Large intestine (tissue), 12 donors: ENCODE results near the gene KIAA0513. TPM values are rescaled to one million over a fixed set of nuclear protein-coding genes. Genes with fewer than 3 reads are reported as not detected.

Experiments used
- DNase-seq, 2 donors: peaks; one replicate each; pipeline versions ENCODE4 v3.0.0 to v3.0.0-alpha.2; 2013
- H3K27ac ChIP-seq: one replicate; pipeline ENCODE4 v1.5.1; 2013; ENCODE audit warnings: low read length
- H3K27me3 ChIP-seq: 2 replicates; pipeline ENCODE4 v1.6.1; 2013; ENCODE audit warnings: low read length; ENCODE audit not compliant: control insufficient read depth, insufficient read depth
- H3K36me3 ChIP-seq: 2 replicates; pipeline ENCODE4 v1.6.1; 2013; ENCODE audit warnings: low read length; ENCODE audit not compliant: control insufficient read depth, insufficient read depth
- H3K4me1 ChIP-seq: one replicate; pipeline ENCODE4 v1.6.1; 2013; ENCODE audit warnings: low read length; ENCODE audit not compliant: control insufficient read depth, insufficient read depth
- H3K4me3 ChIP-seq: one replicate; pipeline ENCODE4 v1.5.1; 2013; ENCODE audit warnings: low read length
- H3K9me3 ChIP-seq: one replicate; pipeline ENCODE4 v1.6.1; 2013; ENCODE audit warnings: mild to moderate bottlenecking, low read depth, low read length, moderate library complexity; ENCODE audit not compliant: control insufficient read depth
- WGBS: methylation state at CpG from one replicate; pipeline ENCODE4 v1.1.5; 2013; ENCODE audit warnings: low lambda C conversion rate; ENCODE audit not compliant: insufficient coverage; 5-methylcytosine and 5-hydroxymethylcytosine counted together
- long read RNA-seq, 11 donors: transcript quantifications; one replicate each; lab custom pipeline, GENCODE V29; 2026
- polyA plus RNA-seq: library from polyadenylated mRNA; unstranded; fragments of 120-200 nt; gene quantifications from one replicate; pipeline ENCODE4 v1.2.1, GENCODE V29; 2013

KIAA0513 gene, protein sequence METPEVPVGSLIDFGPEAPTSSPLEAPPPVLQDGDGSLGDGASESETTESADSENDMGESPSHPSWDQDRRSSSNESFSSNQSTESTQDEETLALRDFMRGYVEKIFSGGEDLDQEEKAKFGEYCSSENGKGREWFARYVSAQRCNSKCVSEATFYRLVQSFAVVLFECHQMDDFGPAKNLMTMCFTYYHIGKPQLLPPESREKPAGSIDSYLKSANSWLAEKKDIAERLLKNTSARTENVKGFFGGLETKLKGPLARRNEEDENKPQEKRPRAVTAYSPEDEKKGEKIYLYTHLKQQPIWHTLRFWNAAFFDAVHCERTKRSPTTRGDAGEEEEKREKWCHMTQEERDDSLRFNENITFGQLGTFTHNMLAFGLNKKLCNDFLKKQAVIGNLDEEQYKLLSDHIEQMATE
- polyA plus RNA-seq, result 4.7 TPM
- long read RNA-seq, donor 1, full-length matches to known transcripts, result 1 of 1 reads
- long read RNA-seq, donor 1, partial matches to known transcripts, result 0 of 1 reads
- long read RNA-seq, donor 1, other reads (novel, unspliced or antisense), result 0 of 1 reads
- long read RNA-seq, donor 2, result 0 reads
- long read RNA-seq, donor 3, result 0 reads
- long read RNA-seq, donor 4, result 0 reads
- long read RNA-seq, donor 5, full-length matches to known transcripts, result 1 of 1 reads
- long read RNA-seq, donor 5, partial matches to known transcripts, result 0 of 1 reads
- long read RNA-seq, donor 5, other reads (novel, unspliced or antisense), result 0 of 1 reads
- long read RNA-seq, donor 6, partial matches to known transcripts, result 0 of 1 reads
- long read RNA-seq, donor 6, other reads (novel, unspliced or antisense), result 0 of 1 reads
- long read RNA-seq, donor 7, partial matches to known transcripts, result 0 of 1 reads
- long read RNA-seq, donor 7, other reads (novel, unspliced or antisense), result 0 of 1 reads
- long read RNA-seq, donor 8, result 0 reads
- long read RNA-seq, donor 9, full-length matches to known transcripts, result 1 of 1 reads
- long read RNA-seq, donor 9, partial matches to known transcripts, result 0 of 1 reads
- long read RNA-seq, donor 9, other reads (novel, unspliced or antisense), result 0 of 1 reads
- long read RNA-seq, donor 10, result 0 reads
- long read RNA-seq, donor 11, full-length matches to known transcripts, result 1 of 1 reads
- long read RNA-seq, donor 11, partial matches to known transcripts, result 0 of 1 reads
- long read RNA-seq, donor 11, other reads (novel, unspliced or antisense), result 0 of 1 reads

- H3K4me1 ChIP-seq, result peaks cover 18% of the 10 kb centered on the region
- WGBS, result no CpG with 5 or more reads among the region's 59 CpGs
Observed at GRCh38 chr16:85027349-85027957, at the start of gene KIAA0513. Gene KIAA0513, plus strand, starts transcription at chr16:85027795. Its CDS starts 39,277 bp downstream, at chr16:85067072.

GRCh38 chr16:84979516-84979915, 48.1 kb upstream of the KIAA0513 start:
- DNase-seq, result no peak
- Histone ChIP-seq H3K27me3 (no peaks in the 10 kb centered on the region), H3K36me3 (peaks cover 69% of the 10 kb centered on the region), H3K4me1 (peaks cover 5% of the 10 kb centered on the region), H3K27ac (no peak overlapping the region), H3K4me3 (no peak overlapping the region), H3K9me3 (no peaks in the 10 kb centered on the region)
- 100% methylated on average over 1 of the region's 4 CpGs for WGBS

More at GRCh38 chr16:85027349-85027957, at the start of gene KIAA0513:
- Histone ChIP-seq H3K27me3 (peaks cover 13% of the 10 kb centered on the region), H3K27ac (peak within 1 kb of the TSS; percentile 76), H3K4me3 (peak within 1 kb of the TSS; percentile 96), H3K36me3 (no peaks in the 10 kb centered on the region), H3K9me3 (no peaks in the 10 kb centered on the region)
- DNase-seq, result peak; percentile 95 to 96

DNA sequence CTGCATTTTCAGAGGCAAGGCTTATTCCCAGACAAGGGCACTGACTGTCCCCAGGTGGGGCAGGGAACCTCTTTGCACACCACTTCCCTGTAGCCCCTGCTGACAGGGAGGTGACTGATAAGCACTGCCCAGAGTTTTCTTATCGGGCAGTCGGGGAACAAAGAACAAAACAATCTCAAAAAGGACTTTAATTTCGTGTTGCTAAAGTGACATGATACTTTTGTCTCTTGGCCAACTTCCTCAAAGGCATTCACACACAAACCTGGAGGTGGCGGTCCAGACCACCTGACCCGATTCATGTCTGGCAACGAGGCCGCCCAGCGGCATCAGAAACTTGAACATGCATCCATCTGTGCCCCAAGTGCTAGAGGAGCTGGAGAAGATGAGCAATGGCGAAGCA, 45.2 kb upstream of the KIAA0513 start:
- Histone ChIP-seq H3K36me3 (peaks cover 66% of the 10 kb centered on the region), H3K27ac (peak overlapping the region; percentile 18), H3K4me3 (no peak overlapping the region), H3K4me1 (peaks cover 5% of the 10 kb centered on the region), H3K27me3 (no peaks in the 10 kb centered on the region), H3K9me3 (no peaks in the 10 kb centered on the region)
- WGBS, result no CpG with 5 or more reads among the region's 9 CpGs
- DNase-seq, result peak; percentile 62 to 83

- H3K4me1 ChIP-seq, result peaks cover 5% of the 10 kb centered on the region
- no peaks in the 10 kb centered on the region for H3K27me3 ChIP-seq
- H3K4me3 ChIP-seq, result no peak overlapping the region
- H3K9me3 ChIP-seq, result no peaks in the 10 kb centered on the region
- WGBS, result no CpG with 5 or more reads among the region's 15 CpGs
- no peak for DNase-seq
- H3K36me3 ChIP-seq, result peaks cover 73% of the 10 kb centered on the region
- no peak overlapping the region for H3K27ac ChIP-seq
Observed at GRCh38 chr16:84985079-84986065, 42.2 kb upstream of the KIAA0513 start.

- no peaks in the 10 kb centered on the region for H3K9me3 ChIP-seq
- H3K4me1 ChIP-seq, result peaks cover 5% of the 10 kb centered on the region
- H3K27me3 ChIP-seq, result no peaks in the 10 kb centered on the region
- no peak overlapping the region for H3K4me3 ChIP-seq
- H3K36me3 ChIP-seq, result peaks cover 74% of the 10 kb centered on the region
- no peak for DNase-seq
- H3K27ac ChIP-seq, result no peak overlapping the region
- 100% methylated on average over 2 of the region's 22 CpGs for WGBS
Observed at GRCh38 chr16:84986102-84986501, 41.5 kb upstream of the KIAA0513 start.

DNA sequence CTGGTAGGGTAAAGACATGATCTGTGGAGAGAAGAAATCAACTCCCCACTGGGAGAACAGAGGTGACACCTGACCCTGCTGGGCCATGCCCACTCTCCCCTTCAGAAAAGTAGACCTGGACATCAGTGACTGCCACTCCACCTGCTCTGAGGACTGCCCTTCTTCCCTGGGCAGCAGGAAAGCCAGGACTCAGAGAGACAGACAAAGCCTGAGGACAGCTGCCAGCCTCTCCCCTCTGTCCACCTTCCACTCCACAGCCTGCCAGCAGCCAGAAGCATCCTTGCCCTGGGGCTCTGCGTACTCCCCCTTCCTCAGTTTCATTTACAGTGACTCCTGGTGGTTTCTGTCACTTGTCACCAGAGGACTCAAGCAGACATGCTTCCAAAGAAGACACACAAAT, 40.7 kb upstream of the KIAA0513 start:
- peaks cover 69% of the 10 kb centered on the region for H3K36me3 ChIP-seq
- peaks cover 5% of the 10 kb centered on the region for H3K4me1 ChIP-seq
- H3K27me3 ChIP-seq, result no peaks in the 10 kb centered on the region
- no CpG with 5 or more reads among the region's 1 CpG for WGBS
- no peak overlapping the region for H3K4me3 ChIP-seq
- no peak for DNase-seq
- no peaks in the 10 kb centered on the region for H3K9me3 ChIP-seq
- H3K27ac ChIP-seq, result no peak overlapping the region

- no peak overlapping the region for H3K4me3 ChIP-seq
- no CpG with 5 or more reads among the region's 16 CpGs for WGBS
- H3K9me3 ChIP-seq, result no peaks in the 10 kb centered on the region
- DNase-seq, result no peak
- H3K4me1 ChIP-seq, result peaks cover 11% of the 10 kb centered on the region
- no peak overlapping the region for H3K27ac ChIP-seq
- no peaks in the 10 kb centered on the region for H3K27me3 ChIP-seq
- peaks cover 66% of the 10 kb centered on the region for H3K36me3 ChIP-seq
Observed at GRCh38 chr16:84988328-84989080, 39.1 kb upstream of the KIAA0513 start.

DNA sequence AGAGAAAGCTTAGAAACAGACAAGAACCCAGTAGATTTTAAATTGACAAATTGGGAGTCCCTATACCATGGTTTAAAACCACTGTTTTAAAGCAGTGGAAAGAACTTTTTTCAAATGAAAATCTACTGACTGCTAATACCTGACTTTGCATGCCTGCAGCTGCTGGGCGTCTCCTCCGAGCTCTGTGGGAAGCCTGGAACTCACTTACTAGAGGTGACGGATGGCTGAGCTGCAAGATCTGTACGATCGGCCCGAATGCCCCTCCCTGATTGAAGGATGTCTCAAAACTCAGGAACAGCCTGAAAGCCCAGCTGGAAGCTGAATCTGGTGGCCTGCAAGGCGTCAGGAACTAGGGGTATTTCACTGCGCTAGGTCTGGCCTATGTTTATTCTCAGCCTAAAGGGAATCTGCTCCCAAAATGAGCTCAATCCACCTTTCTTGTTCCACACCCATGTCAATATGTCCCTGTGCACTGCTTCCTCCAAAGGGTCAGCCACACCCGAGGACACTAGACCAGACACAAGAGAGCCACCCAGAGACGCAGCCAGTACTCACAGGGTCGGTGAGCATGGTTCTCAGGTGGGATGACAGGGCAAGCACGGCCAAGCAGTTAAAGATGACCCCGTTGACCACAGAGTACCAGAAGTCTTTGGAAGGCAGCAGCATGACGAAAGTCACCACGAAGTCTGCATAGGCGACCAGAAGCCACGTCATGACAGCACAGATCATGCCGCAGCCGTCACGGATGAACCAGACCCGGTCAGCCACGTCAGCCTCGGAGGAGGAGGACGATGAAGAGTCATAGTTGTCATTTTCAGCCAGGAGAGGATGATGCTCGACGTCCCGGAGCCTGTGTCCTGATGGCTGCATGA, 37.6 kb upstream of the KIAA0513 start:
- no peak for DNase-seq
- WGBS, result no CpG with 5 or more reads among the region's 27 CpGs
- Histone ChIP-seq H3K36me3 (peaks cover 67% of the 10 kb centered on the region), H3K27me3 (no peaks in the 10 kb centered on the region), H3K27ac (no peak overlapping the region), H3K4me1 (peaks cover 25% of the 10 kb centered on the region), H3K9me3 (no peaks in the 10 kb centered on the region), H3K4me3 (no peak overlapping the region)
